ENCODE results near the gene STARD5.

The STARD5 gene

DNA sequence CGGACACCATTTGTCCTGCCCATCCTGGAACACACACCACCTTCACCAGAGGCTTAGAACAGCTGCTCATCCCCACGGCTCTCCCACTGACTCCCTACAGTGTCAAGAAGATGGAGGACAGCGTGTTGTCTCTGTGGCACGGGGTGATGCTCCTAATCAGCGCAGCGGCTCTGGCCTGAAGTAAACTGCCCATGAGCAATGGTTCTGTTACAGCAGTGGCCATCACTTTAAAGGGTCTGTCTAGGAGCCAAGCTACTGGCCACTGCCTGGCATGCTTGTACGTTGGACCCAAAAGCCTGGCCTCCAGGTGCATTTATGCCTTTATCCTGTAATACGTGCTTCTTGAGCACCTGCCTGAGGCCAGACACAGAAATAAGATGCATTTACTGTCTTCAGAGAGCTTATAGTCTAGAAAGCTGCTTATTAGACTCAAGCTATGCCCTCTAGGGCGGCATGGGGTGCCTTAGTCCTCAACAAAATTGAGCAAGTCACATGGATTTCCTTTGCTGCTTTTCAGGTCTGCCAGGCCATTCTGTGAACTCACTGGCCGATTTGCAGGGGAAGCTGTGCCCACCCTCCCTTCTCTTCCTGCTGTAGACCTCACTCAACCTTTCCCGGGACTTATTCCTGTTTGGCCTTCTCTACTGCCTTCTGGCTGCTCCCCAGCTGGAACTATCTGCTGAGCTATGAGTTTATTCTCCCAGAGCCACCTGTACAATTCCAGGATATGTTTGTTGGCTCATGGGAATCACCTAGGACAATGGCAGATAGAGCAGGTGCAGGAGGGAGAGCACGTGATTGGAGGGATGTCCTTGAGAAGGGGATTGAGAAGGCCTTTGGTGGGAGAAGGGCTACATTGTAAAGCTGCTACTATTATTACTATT is 51.9 kb downstream of the STARD5 start:
- no peak for DNase-seq (ENCODE audit: low read depth)
- no peak overlapping the region for H3K4me3 ChIP-seq (ENCODE audit: low read length)
- TF ChIP-seq CTCF (IDR thresholded peaks at IDR 0.05; ENCODE audit: insufficient read depth, low read depth, low read length, missing control alignments) = no peak

DNA sequence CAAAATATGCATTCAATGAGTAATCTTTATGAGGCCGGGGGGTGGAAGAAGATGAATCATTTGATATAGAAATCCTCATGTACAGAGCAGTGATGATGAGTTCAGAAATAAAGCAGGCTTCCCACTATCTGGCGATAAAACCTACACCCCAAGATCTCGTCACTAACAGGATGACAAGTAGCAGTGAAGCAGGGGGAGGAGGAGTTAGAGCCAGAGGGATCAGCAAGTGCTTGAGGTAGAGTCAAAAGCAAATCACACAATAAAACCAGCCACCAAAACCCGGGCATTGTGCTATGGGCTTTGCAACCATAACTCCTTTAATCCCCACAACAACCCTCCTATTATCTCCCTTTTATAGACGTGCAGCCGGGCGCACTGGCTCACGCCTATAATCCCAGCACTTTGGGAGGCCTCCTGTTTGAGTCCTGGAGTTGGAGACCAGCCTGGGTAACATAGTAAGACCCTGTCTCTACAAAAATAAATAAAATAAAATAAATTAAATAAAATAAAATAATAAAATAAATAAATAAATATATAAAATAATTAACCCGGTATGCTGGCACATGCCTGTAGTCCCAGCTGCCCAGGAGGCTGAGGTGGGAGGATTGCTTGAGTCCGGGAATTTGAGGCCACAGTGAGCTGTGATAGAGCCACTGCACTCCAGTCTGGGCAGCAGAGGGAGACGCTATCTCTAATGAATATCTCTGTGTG is 53.0 kb downstream of the STARD5 start:
- no peak overlapping the region for H3K4me3 ChIP-seq (ENCODE audit: low read length)
- no peak for TF ChIP-seq CTCF (IDR thresholded peaks at IDR 0.05; ENCODE audit: insufficient read depth, low read depth, low read length, missing control alignments)
- no peak for DNase-seq (ENCODE audit: low read depth)

- TF ChIP-seq CTCF (IDR thresholded peaks at IDR 0.05; ENCODE audit: insufficient read depth, low read depth, low read length, missing control alignments) = no peak
- no peak overlapping the region for H3K4me3 ChIP-seq (ENCODE audit: low read length)
- DNase-seq (ENCODE audit: low read depth) = no peak
Measured at GRCh38 chr15:81270188-81270587, 53.8 kb downstream of the STARD5 start.

DNA sequence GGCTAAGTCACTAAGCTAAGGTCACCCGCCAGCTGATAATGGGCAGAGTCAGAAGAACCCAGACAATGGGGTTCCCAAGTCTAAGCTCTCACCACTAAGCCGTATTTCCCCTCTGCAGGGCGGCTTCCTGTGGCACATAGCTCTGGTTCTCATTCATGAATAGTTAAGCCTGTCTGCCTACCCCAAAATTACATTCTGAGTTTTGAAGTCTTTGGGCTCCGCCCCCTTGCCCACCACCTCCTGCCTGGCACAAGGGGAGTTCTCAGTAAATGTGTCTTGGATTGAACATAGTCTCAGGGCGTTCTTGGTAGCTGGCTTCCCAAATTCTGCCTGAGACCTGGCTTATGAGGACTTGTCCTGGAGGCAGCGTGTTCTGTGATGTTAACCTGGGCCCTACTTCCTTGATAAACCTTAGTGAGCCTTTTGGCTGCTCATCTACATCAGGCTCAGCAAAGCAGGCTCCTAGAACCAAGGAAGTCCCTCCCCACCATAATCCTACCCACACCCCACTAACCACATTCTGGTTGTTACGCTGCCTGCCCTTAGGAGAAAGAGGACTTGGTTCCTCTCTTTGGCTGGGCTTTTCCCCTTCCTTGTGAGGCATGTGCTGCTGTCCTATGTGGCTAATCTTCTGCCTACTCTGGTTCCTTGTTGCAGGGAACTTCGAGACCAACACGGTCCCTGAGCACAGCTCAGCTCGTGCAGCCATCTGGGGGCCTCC is 54.9 kb downstream of the STARD5 start:
- no peak for DNase-seq (ENCODE audit: low read depth)
- TF ChIP-seq CTCF (IDR thresholded peaks at IDR 0.05; ENCODE audit: insufficient read depth, low read depth, low read length, missing control alignments) = no peak
- H3K4me3 ChIP-seq (ENCODE audit: low read length) = no peak overlapping the region

- no peak for DNase-seq (ENCODE audit: low read depth)
- TF ChIP-seq CTCF (IDR thresholded peaks at IDR 0.05; ENCODE audit: insufficient read depth, low read depth, low read length, missing control alignments) = no peak
- H3K4me3 ChIP-seq (ENCODE audit: low read length) = no peak overlapping the region
Measured at GRCh38 chr15:81268340-81268739, 55.6 kb downstream of the STARD5 start.

DNA sequence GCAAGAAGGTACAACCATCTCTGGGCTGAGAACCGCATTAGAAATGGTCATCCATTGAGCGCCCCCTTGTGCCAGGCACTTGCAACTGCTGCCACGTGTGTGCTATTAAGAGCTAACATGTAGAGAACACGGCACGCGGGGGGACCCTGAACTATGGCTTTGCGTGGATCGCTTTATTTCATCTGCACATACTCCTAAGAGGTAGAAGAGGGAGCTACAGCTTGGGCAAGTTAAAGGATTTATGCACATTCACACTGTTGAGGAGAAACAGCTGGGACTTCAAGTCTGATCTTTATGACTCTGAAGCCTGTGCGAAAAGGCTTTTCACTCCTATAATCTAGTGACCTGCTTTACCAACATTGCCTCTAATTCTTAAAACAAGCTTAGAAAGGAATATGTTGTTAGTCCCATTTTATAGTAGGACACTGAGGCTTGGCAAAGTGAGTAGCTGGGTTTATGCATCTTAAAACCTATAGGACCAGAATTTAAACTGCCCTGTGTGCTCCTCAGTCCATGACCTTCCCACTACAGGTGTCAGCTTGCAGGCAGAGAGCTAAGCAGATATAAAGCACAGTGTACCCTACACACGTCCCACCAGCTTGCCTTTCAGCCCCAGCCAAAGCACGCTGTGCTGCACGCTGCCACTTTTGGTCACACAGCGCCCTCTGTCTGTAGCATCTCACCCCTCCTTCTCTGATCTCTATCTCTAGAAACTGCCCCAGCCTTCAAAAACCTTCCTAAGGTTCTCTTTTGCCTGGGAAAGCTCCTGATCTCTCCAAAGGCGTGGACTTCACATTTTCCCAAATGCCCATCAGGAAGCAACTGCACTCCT is 57.8 kb downstream of the STARD5 start:
- DNase-seq (ENCODE audit: low read depth) = peak; percentile 80
- H3K4me3 ChIP-seq (ENCODE audit: low read length) = no peak overlapping the region
- TF ChIP-seq CTCF (IDR thresholded peaks at IDR 0.05; ENCODE audit: insufficient read depth, low read depth, low read length, missing control alignments) = peak; percentile 94
